HG02943 (cell line): ENCODE data around the gene GPR4.

ENCODE experiments used
- ATAC-seq: cut with Tn5 transposase; IDR thresholded peaks from one replicate; pipeline ENCODE4 v1.9.1; 2021; ENCODE audit warnings: mild to moderate bottlenecking, low read depth, moderate library complexity; ENCODE audit not compliant: unreplicated experiment

Gene GPR4

DNA sequence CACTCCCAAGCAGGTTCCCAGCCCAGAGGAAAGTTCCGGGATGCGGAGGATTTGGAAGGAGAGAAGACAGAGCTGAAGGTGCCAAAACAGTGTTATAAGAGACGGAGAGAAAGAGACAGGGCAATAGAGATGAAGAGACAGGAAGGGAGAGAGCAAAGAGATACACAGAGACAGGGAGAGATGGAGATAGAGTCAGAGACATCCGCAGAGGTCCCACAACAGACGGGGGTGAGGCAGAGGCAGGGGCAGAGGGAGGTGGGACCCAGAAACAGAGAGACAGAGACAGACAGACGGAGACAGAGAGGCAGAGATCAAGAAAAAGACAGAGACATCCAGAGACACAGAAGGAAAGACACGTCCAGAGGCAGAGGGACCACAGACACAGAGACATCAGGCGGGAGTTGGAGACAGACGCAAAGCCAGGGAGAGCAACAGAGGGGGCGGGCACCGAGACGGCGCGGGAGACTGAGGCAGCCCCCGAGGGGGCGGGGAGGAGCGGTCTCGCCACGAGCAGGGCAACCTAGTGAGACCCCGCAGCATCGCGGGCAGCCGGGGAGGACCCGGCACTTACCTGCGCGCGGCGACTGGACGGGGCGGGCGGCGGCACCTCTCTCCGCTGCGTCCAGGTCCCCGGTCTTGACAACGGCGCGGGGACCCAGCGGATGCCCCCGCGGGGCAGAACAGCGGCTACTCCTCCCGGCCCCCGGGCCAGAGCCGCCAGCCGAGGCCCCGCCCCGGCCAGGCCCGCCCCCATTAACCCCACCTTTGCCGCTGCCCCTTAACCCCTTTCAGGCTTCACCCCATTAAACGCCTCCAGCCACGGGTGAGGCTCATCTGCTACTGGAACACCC is at the start of gene GPR4:
Gene GPR4, minus strand, starts transcription at position 689 of the 851 bp plus-strand sequence. CDS start 10,346 bp downstream, outside the sequence.
- ATAC-seq = no peak

- no peak for ATAC-seq
Measured at GRCh38 chr19:45650722-45651121, 48.7 kb upstream of the GPR4 start.

DNA sequence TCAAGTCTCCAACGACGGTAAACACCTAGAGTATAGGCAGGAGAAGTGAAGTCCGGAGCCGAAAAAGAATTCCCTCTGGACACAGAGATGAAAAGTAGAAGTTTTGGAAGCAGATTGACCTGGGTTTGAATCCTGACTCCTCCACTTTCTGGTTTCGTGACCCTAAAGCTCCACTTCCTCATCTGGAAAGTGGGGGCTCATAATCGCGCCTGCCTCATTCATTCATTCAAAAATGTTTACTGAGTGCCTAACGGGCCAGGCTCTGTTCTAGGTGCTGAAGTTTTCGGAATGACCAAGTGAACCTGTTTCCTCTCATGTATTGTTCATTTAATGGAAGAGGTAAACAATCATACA is 44.3 kb upstream of the GPR4 start:
- no peak for ATAC-seq

DNA sequence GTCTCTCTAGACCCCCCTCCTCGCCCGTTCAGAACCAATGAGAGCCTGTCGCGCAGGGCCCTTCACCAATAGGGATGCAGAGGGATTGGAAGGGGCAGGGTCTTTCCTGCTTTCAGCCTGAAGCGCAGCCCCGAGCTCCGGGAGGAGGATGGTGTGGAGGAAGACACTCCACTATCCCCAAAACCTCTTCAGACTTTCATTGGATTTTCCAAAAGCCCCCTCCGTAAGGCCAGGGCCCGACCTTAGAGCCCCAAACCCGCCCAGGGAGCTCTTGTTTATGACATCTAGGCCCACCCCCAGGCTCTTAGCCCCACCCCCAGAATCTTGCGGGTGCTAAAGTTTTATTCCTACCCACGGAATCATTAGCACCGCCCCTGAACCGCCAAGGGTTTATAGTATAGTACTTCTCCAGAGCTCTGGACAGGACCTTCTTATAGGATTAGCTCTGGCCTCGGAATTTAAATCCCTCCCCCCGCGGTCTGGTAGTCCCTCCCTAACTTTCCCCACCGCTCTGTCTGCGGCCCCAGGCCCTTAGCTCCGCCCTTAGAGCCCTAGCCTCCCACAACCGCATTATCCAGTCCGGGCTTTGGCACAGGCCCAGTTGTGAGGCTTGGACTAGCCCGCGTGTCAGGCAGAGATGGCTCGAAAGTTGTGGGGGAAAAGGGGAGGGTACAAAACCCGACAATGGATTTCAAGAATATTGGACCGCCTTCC is 43.8 kb upstream of the GPR4 start:
- ATAC-seq = no peak

GRCh38 chr19:45645068-45645630 is 43.1 kb upstream of the GPR4 start:
- no peak for ATAC-seq

DNA sequence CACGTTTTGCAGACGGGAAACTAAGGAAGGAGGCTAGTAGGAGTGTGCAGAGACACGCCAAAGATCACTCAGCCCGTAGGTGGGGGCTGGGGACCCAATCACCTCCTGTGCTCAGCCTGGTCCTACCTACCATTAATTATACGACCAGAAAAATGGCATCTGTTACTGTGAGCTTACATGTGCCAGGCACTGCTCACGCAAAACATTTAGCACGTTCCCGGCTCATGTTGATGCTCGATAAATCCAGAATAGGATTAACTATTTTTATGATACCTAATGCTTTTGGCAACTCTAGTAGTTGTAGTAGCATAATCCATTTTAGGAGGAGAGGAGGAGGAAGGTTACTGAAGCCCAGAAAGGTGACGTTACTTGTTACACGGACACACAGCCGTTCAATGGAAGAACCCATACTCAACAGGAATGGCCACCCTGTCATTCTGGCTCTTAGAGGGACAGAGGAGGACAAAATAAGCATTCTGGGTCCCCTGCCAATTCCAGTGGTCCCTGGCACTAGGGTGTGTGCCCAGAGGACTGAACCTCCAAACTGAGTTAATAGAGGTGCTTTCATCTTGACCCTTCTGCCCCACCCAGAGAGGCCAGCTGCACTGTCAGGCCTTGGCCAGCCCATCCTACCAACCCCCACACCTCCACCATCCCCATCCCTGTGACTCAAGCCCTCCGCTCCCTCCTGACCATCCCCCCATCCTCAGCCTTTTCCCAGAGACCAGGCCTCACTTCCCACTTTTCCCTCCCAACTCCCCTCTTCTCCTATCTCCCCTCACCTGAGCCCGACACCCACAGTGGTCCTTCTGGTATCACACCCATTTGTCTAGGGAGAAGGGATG is 42.1 kb upstream of the GPR4 start:
- ATAC-seq = no peak

DNA sequence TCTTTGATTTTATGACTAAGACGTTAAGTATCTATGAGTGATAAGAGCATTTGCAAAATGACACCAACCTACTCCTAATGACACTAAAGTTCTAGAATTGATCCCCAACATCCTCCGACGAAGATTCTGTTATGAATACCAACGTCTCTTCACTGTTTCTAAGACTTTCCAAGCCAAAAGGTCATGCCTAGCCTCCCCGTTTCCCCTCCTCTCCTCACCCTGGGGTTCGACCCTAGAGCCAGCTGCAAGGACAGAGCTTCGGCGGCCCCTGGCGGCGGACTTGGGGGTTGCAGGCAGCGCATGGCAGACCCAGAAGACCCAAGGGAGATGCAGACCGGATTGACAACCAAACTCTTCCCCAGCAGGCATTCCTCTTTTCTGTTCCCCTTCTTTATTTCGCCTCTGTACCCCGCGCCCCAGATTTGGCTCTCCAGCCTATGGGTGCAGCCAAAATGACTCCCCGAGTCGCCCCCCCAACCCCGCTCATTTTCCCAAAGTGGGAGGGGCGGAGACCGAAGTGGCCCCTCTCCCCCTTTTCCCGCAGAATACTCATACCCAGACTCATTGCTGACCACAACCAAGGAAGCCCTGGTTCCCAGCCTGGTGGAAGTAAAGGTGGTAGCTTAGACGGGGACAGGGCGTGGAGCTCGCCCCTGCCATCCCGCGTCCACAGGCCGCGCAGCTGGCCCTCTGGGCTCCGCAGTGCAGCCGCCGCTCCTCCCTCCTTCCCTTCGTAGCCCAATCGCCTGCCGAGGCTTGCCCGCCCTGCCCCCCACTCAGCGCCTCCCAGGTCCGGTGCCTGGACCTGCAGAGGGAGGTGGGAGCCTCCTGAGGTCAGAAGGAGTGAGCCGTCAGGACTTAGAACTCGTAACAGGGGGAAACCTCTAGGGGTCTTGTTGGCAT is 41.3 kb upstream of the GPR4 start:
- ATAC-seq = no peak

GRCh38 chr19:45641274-45642105 is 39.5 kb upstream of the GPR4 start:
- ATAC-seq = peak; percentile 52

- no peak for ATAC-seq
Measured at GRCh38 chr19:45640849-45641273, 38.8 kb upstream of the GPR4 start.

DNA sequence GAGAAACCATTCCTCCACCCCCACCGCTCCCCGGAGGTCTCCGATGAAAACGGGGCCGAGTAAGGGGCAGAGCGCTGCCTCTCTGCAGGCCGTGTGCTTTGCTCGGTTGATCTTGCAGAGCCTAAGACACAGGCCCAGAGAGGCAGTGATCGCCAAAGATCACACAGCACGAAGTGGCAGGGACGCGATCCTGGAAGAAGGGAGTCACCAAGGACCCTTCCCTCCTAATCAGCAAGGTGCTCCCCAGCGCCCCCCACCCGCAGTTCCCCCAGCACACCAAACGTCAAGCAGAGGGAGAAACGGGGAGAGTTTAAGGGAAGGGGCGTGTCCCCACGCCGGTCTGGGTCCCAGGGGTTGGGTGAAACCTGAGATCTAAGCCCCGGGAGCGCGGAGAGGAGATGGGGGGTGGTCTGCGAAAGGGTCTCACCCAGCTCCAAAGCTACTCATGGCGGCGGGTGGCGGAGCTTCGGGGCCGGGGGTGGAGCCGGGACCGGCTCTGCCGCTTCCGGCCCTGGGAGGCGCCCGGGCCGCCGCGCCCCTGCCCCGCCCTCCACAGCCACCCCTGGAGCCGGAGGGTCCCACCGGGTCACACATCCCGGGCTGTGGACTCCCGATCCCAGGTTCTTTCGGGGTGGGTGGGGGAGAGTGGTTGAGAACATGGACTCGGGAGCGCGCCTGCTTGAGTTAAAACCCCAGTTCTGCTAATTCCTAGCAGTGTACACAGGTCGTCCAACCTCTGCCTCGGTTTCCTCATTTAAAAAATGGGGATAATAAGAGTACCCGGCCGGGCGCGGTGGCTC is 37.1 kb upstream of the GPR4 start, which contains the start of gene EML2:
Gene EML2, minus strand, starts transcription at position 468 of the 800 bp plus-strand sequence. Its CDS starts 21 bp downstream, at position 447.
- no peak for ATAC-seq

GRCh38 chr19:45637890-45638667 is 36.1 kb upstream of the GPR4 start:
- ATAC-seq = no peak

- no peak for ATAC-seq
Measured at GRCh38 chr19:45636902-45637301, 34.9 kb upstream of the GPR4 start.

DNA sequence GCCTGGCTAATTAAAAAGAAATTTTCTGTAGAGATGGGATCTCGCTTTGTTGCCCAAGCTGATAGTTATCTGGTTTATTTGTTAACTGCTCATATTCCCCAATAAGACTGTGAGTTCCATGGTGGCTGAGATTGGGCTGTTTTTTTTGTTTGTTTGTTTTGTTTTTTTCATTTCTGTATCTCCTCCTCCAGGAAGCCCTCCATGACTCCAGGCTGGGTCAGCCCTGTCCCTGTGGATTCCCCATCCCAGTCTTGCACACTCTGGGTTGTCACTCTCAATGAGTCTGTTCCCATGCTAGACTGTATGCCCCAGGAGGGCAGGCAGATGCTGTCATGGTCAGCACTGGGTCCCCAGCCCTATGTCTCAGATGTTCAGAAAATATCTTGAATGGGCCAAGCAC is 34.3 kb upstream of the GPR4 start:
- no peak for ATAC-seq

- no peak for ATAC-seq
Measured at GRCh38 chr19:45632468-45633196, 30.6 kb upstream of the GPR4 start.

- ATAC-seq = no peak
Measured at GRCh38 chr19:45630463-45630862, 28.5 kb upstream of the GPR4 start.

DNA sequence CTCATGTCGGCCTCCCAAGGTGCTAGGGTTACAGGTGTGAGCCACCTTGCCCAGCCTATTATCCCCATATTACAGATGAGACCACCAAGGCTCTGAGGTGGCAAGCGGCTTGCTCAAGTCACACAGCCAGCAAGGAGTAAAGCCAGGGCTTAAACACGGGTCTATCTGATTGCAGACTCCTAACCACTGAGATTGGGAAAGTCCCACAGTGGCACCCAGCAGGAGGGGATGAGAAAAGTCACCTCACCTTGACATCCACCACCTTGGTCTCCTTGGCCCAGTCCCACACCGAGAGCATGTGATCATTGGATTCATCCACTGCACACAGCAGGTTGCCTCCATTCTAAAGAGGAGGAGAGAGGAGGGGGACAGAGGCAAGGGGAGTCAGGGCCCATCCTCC is 27.7 kb upstream of the GPR4 start:
- ATAC-seq = no peak
